Stimulated activated CD8-positive, alpha-beta memory T cell treated with anti-CD3 and anti-CD28 coated beads, Interleukin-7, amount 100 ng/mL, for 24 hours (primary cell): Measurements from ENCODE around the gene EIF3I.

ENCODE experiments used
- DNase-seq: peaks from one replicate; pipeline ENCODE4 v3.0.0-alpha.2; 2020; ENCODE audit warnings: low read depth

EIF3I gene

GRCh38 chr1:32266921-32267591 is 44.8 kb downstream of the EIF3I start:
- DNase-seq, result no peak

- DNase-seq, result no peak
Observed at GRCh38 chr1:32269744-32270143, 47.5 kb downstream of the EIF3I start.

GRCh38 chr1:32272557-32273390 is 50.6 kb downstream of the EIF3I start:
- no peak for DNase-seq

GRCh38 chr1:32273391-32274208 is 51.4 kb downstream of the EIF3I start:
- peak; percentile 47 for DNase-seq

GRCh38 chr1:32274646-32275340 is 52.6 kb downstream of the EIF3I start:
- no peak for DNase-seq

GRCh38 chr1:32275424-32275823 is 53.2 kb downstream of the EIF3I start:
- no peak for DNase-seq

GRCh38 chr1:32276032-32276782 is 54.0 kb downstream of the EIF3I start:
- no peak for DNase-seq
